SK-N-SH treated with all-trans-retinoic acid at 6 μM for 48 hours (cell line): ENCODE results near the gene PCDH9.

Source experiments
- ATAC-seq: fragments of 200-7000 bp; cut with Tn5 transposase; 3 replicates; pipeline ENCODE4 v1.9.1; 2020; ENCODE audit warnings: mild to moderate bottlenecking, moderate library complexity
- ARNTL ChIP-seq: fragments of 450-650 bp; formaldehyde crosslinking; IDR thresholded peaks from 2 replicates; pipeline ENCODE4 v1.5.0; 2020; ENCODE audit warnings: low read depth, mild to moderate bottlenecking, moderate library complexity, borderline replicate concordance
- BACH2 ChIP-seq: fragments of 250-450 bp; sonication (Bioruptor Pico); IDR thresholded peaks from 2 replicates; pipeline ENCODE4 v1.9.0; 2021; ENCODE audit warnings: mild to moderate bottlenecking, borderline replicate concordance
- CREB5 ChIP-seq: fragments of 250-450 bp; sonication (Bioruptor Pico); IDR thresholded peaks from 2 replicates; pipeline ENCODE4 v1.5.1; 2020; ENCODE audit warnings: low read depth, mild to moderate bottlenecking, moderate library complexity
- CSDC2 ChIP-seq: fragments of 250-450 bp; sonication (Bioruptor Pico); IDR thresholded peaks from 2 replicates; pipeline ENCODE4 v1.5.0; 2020; ENCODE audit warnings: mild to moderate bottlenecking, moderate library complexity
- CSRNP3 ChIP-seq: fragments of 250-450 bp; sonication (Bioruptor Pico); IDR thresholded peaks from 2 replicates; pipeline ENCODE4 v1.5.1; 2021; ENCODE audit warnings: mild to moderate bottlenecking, moderate library complexity
- ESRRG ChIP-seq: fragments of 250-450 bp; sonication (Bioruptor Pico); IDR thresholded peaks from 2 replicates; pipeline ENCODE4 v1.6.1; 2021; ENCODE audit warnings: mild to moderate bottlenecking
- GLIS3 ChIP-seq: fragments of 250-450 bp; sonication (Bioruptor Pico); IDR thresholded peaks from 2 replicates; pipeline ENCODE4 v1.5.0; 2020; ENCODE audit warnings: mild to moderate bottlenecking, moderate library complexity
- ISL1 ChIP-seq: fragments of 250-450 bp; sonication (Bioruptor Pico); IDR thresholded peaks from 2 replicates; pipeline ENCODE4 v2.1.2; 2022; ENCODE audit warnings: mild to moderate bottlenecking, moderate library complexity
- PATZ1 ChIP-seq: fragments of 250-450 bp; sonication (Bioruptor Pico); IDR thresholded peaks from 2 replicates; pipeline ENCODE4 v1.8.0; 2020; ENCODE audit warnings: mild to moderate bottlenecking, moderate library complexity, borderline replicate concordance
- POU6F1 ChIP-seq: fragments of 250-450 bp; sonication (Bioruptor Pico); IDR thresholded peaks from 2 replicates; pipeline ENCODE4 v1.8.0; 2021; ENCODE audit warnings: low read depth, mild to moderate bottlenecking, moderate library complexity, borderline replicate concordance
- PPARA ChIP-seq: fragments of 250-450 bp; sonication (Bioruptor Pico); IDR thresholded peaks from 2 replicates; pipeline ENCODE4 v1.5.0; 2020; ENCODE audit warnings: mild to moderate bottlenecking, borderline replicate concordance
- RARB ChIP-seq: fragments of 250-450 bp; sonication (Bioruptor Pico); IDR thresholded peaks from 2 replicates; pipeline ENCODE4 v1.8.0; 2021; ENCODE audit warnings: mild to moderate bottlenecking, moderate library complexity
- SNAI2 ChIP-seq: fragments of 250-450 bp; sonication (Bioruptor Pico); IDR thresholded peaks from 2 replicates; pipeline ENCODE4 v1.5.0; 2020; ENCODE audit warnings: mild to moderate bottlenecking, moderate library complexity
- TCF4 ChIP-seq: fragments of 250-450 bp; sonication (Bioruptor Pico); IDR thresholded peaks from 2 replicates; pipeline ENCODE4 v1.8.0; 2021; ENCODE audit warnings: mild to moderate bottlenecking, moderate library complexity, borderline replicate concordance
- TSHZ2 ChIP-seq: fragments of 250-450 bp; sonication (Bioruptor Pico); IDR thresholded peaks from 2 replicates; pipeline ENCODE4 v1.5.0; 2020; ENCODE audit warnings: mild to moderate bottlenecking, moderate library complexity
- ZC3H10 ChIP-seq: fragments of 250-450 bp; sonication (Bioruptor Pico); IDR thresholded peaks from 2 replicates; pipeline ENCODE4 v1.5.1; 2021; ENCODE audit warnings: mild to moderate bottlenecking, moderate library complexity
- ZFP3 ChIP-seq: fragments of 250-450 bp; sonication (Bioruptor Pico); IDR thresholded peaks from 2 replicates; pipeline ENCODE4 v1.5.0; 2020; ENCODE audit warnings: mild to moderate bottlenecking, moderate library complexity
- ZFP30 ChIP-seq: fragments of 450-650 bp; formaldehyde crosslinking; IDR thresholded peaks from 2 replicates; pipeline ENCODE4 v1.5.0; 2022; ENCODE audit warnings: mild to moderate bottlenecking, moderate library complexity
- ZNF565 ChIP-seq: fragments of 450-650 bp; formaldehyde crosslinking; conservative IDR thresholded peaks from 2 replicates; pipeline ENCODE4 v1.5.0; 2020; ENCODE audit warnings: low read depth, mild to moderate bottlenecking, moderate library complexity
- ZNF70 ChIP-seq: fragments of 450-650 bp; formaldehyde crosslinking; IDR thresholded peaks from 2 replicates; pipeline ENCODE4 v1.5.0; 2020; ENCODE audit warnings: mild to moderate bottlenecking, moderate library complexity
- ZNF8 ChIP-seq: fragments of 450-650 bp; formaldehyde crosslinking; IDR thresholded peaks from 2 replicates; pipeline ENCODE4 v1.5.0; 2020; ENCODE audit warnings: mild to moderate bottlenecking, moderate library complexity

Gene PCDH9

GRCh38 chr13:66335626-66336025 lies 894.5 kb downstream of the PCDH9 start:
- no peak for ATAC-seq
- TF ChIP-seq ZNF565 (CRISPR knock-in tag) (no peak), PPARA (CRISPR knock-in tag) (no peak), RARB (CRISPR knock-in tag) (no peak), ZNF8 (CRISPR knock-in tag) (no peak), CSRNP3 (no peak), CREB5 (CRISPR knock-in tag) (no peak), CSDC2 (CRISPR knock-in tag) (no peak), ZNF70 (CRISPR knock-in tag) (no peak), GLIS3 (CRISPR knock-in tag) (no peak), PATZ1 (CRISPR knock-in tag) (no peak), ESRRG (CRISPR knock-in tag) (no peak), BACH2 (CRISPR knock-in tag) (no peak), ARNTL (no peak), TSHZ2 (CRISPR knock-in tag) (no peak), TCF4 (no peak), POU6F1 (CRISPR knock-in tag) (no peak), ZC3H10 (no peak), ISL1 (CRISPR knock-in tag) (no peak), ZFP30 (CRISPR knock-in tag) (no peak), SNAI2 (CRISPR knock-in tag) (no peak)
- TF ChIP-seq, all 23 proteins: peak for 0

GRCh38 chr13:66329988-66330451 lies 900.1 kb downstream of the PCDH9 start:
- peak; percentile 74 for ATAC-seq
- TF ChIP-seq TSHZ2 (CRISPR knock-in tag) (no peak), BACH2 (CRISPR knock-in tag) (no peak), TCF4 (peak; percentile 73; the same call in 1 of the 2 replicates), ZFP3 (CRISPR knock-in tag) (no peak), ESRRG (CRISPR knock-in tag) (no peak), ZNF70 (CRISPR knock-in tag) (no peak), PPARA (CRISPR knock-in tag) (no peak), CSRNP3 (no peak), GLIS3 (CRISPR knock-in tag) (no peak), ISL1 (CRISPR knock-in tag) (peak; percentile 51; the same call in 1 of the 2 replicates), ZC3H10 (no peak)
